Adipocyte (in vitro differentiated cells): ENCODE data around the gene C10orf120.

Source experiments
- DNase-seq: peaks from one replicate; pipeline ENCODE4 v3.0.0-alpha.2; 2015; ENCODE audit warnings: low read depth
- H3K27me3 ChIP-seq: replicated peaks from 2 replicates; pipeline ENCODE4 v1.7.0; 2013; ENCODE audit warnings: mild to moderate bottlenecking, low read length, moderate library complexity; ENCODE audit not compliant: control insufficient read depth, insufficient read depth
- H3K36me3 ChIP-seq: 2 replicates; pipeline ENCODE4 v1.7.0; 2013; ENCODE audit warnings: low read length, mild to moderate bottlenecking, moderate library complexity; ENCODE audit not compliant: control insufficient read depth, insufficient read depth, severe bottlenecking
- H3K4me1 ChIP-seq: 2 replicates; pipeline ENCODE4 v1.7.0; 2013; ENCODE audit warnings: mild to moderate bottlenecking, low read length, moderate library complexity; ENCODE audit not compliant: control insufficient read depth, insufficient read depth
- H3K4me3 ChIP-seq: 2 replicates; pipeline ENCODE4 v1.7.0; 2013; ENCODE audit warnings: mild to moderate bottlenecking, low read length, moderate library complexity
- H3K9ac ChIP-seq: 2 replicates; pipeline ENCODE4 v1.7.0; 2013; ENCODE audit warnings: mild to moderate bottlenecking, low read length, moderate library complexity
- H3K9me3 ChIP-seq: 2 replicates; pipeline ENCODE4 v1.7.0; 2013; ENCODE audit warnings: mild to moderate bottlenecking, low read length, moderate library complexity; ENCODE audit not compliant: control insufficient read depth

The C10orf120 gene

DNA sequence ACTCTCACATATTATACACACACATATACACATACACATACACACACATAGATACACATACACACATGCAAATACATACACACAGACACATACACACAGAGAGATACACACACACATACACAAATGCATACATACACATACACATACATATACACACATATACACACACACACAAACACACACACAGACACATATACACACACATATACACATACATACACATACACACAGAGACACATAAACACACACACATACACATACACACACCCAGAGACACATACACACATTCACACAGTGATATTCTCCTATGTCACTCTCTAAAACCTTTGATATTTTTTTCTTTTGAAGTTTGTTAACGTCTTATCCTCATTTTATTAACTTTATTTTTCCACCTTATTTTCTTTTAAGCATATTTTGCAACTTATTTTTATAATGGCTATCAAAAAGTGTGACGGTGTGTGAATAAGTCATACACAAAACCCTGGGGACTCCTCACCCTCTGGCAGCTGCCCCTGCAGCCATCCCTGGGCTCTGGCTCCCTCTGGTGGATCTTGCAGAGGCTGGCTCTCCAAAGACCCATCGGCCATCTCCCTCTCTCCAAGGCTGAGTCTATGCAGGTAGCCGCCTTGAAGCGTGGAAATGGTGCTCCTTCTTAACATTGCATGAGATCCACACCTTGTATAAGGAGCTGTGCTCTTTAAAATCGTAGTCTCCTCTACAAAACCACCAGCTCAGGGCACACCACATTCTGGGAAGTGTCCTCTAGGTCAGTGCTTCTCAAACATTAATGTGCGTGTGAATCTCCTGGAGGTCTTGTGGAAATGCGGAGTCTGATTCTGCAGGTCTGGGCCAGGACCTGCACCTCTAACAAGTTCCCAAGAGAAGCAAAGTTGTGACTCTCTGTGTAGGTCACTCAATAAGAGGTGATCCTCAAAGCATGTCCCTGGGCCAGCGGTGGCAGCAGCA, 4.1 kb upstream of the C10orf120 start:
- peaks cover 13% of the 10 kb centered on the region for H3K27me3 ChIP-seq
- no peaks in the 10 kb centered on the region for H3K36me3 ChIP-seq
- H3K9me3 ChIP-seq: no peaks in the 10 kb centered on the region
- no peaks in the 10 kb centered on the region for H3K4me1 ChIP-seq
- H3K4me3 ChIP-seq: no peak overlapping the region
- DNase-seq: peak; percentile 67
- no peak overlapping the region for H3K9ac ChIP-seq

DNA sequence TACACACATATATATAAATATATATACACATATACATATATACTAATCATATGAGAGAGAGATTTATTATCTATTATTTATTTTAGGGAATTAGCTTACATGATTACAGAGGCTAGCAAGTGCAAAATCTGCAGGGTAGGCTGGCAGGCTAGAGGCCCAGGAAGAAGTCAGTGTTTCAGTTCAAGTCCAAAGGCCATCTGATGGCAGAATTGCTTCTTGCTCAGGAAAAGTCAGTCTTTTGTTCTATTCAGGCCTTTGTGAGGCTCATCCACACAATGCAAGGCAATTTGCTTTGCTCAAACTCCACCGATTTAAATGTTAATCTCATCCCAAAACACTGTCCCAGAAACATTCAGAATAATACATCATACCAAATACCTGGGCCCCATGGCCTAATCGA, 2.6 kb upstream of the C10orf120 start:
- Histone ChIP-seq H3K4me3 (no peak overlapping the region), H3K36me3 (no peaks in the 10 kb centered on the region), H3K4me1 (no peaks in the 10 kb centered on the region), H3K9me3 (no peaks in the 10 kb centered on the region), H3K9ac (no peak overlapping the region), H3K27me3 (peaks cover 7% of the 10 kb centered on the region)
- DNase-seq: no peak

DNA sequence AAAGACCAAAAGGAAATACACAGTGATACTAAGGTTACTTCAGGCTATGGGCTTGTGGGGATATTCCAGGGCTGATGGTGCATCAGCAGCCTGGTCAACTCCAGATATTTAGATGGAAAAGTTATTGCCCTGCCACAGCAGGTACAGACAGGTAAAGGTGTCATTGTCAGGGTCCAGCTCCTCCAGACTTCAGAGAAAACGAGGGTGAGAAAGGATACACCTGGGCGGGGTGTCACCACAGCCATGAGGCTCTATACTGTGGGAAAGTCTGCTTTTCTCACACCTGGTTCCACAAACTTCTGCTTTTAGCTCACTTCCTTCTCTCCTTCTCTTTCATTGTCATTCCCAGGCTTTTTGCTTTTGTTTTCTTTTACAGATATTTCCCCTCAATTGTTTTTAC, 2.0 kb upstream of the C10orf120 start:
- no peak overlapping the region for H3K4me3 ChIP-seq
- H3K36me3 ChIP-seq: no peaks in the 10 kb centered on the region
- no peak for DNase-seq
- no peak overlapping the region for H3K9ac ChIP-seq
- no peaks in the 10 kb centered on the region for H3K4me1 ChIP-seq
- no peaks in the 10 kb centered on the region for H3K9me3 ChIP-seq
- peaks cover 7% of the 10 kb centered on the region for H3K27me3 ChIP-seq

DNA sequence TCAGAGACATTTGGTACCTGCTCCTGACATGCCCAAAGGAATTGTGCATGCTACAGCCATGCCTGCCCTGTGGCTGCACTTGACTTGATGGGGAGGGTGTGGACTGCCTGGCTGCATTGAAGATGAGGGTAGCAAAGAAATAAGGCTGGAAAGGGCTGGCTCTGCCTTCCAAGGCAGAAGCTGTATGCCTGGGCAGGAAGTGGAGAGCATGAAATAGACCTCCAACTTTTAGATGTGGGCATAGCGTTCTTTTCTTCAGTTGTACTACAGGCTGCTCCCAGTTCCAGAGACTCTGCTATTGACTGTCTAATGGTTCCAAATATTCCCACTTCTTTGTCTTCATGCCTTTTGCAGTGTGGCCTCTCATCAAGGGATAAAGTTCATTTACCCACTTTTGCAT, 3.0 kb downstream of the C10orf120 start:
- Histone ChIP-seq H3K4me3 (no peak overlapping the region), H3K36me3 (no peaks in the 10 kb centered on the region), H3K9me3 (no peaks in the 10 kb centered on the region), H3K27me3 (peaks cover 44% of the 10 kb centered on the region), H3K9ac (no peak overlapping the region), H3K4me1 (no peaks in the 10 kb centered on the region)
- no peak for DNase-seq

DNA sequence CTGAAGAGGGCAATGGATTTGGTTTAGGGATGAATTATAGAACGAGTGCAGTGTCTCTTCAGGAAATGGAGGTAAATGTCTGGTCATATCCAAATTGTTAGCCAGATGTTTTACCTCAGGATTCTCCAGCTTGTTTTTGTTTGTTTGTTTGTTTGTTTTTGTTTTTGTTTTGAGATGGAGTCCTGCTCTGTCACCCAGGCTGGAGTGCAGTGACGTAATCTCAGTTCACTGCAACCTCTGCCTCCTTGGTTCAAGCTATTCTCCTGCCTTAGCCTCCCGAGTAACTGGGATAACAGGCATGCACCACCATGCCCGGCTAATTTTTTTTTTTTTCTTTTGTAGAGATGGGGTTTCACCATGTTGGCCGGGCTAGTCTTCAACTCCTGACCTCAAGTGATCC, 6.9 kb downstream of the C10orf120 start:
- Histone ChIP-seq H3K9ac (no peak overlapping the region), H3K27me3 (peaks cover 50% of the 10 kb centered on the region), H3K4me3 (no peak overlapping the region), H3K9me3 (no peaks in the 10 kb centered on the region), H3K4me1 (peaks cover 11% of the 10 kb centered on the region), H3K36me3 (no peaks in the 10 kb centered on the region)
- DNase-seq: no peak

DNA sequence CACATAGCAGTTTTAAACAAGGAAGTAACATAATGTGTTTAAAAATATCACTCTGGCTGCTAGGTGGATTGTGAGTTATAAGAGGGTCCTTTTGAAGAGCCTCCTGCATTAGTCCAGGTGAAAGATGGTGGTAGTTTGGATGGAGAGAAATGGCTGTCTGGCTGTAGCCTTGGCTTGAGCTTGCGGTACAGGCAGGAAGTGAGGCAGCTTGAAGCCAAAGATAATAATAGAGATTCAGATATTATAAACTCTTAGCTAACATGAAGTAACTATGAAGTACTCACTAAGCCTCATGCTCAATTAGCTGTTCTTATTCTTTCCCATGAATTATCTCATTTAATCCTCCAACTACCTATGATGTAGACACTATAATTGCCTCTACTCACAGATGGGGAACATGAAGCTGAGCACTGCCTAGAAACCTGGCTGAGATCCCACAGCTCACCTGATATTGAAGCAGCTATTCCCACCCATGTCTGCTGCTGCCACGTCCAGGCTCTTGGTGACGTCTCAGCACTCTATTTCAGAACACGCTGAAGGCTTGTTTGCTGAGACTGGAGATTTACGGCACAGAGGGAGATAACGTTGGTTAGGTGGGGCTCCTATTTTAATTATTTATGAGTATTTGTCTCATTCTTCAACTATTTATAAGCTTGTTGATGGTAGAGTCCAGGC, 10.4 kb downstream of the C10orf120 start:
- H3K9ac ChIP-seq: no peak overlapping the region
- no peak for DNase-seq
- H3K4me1 ChIP-seq: peaks cover 11% of the 10 kb centered on the region
- no peaks in the 10 kb centered on the region for H3K36me3 ChIP-seq
- no peaks in the 10 kb centered on the region for H3K9me3 ChIP-seq
- H3K27me3 ChIP-seq: peaks cover 39% of the 10 kb centered on the region
- H3K4me3 ChIP-seq: no peak overlapping the region

DNA sequence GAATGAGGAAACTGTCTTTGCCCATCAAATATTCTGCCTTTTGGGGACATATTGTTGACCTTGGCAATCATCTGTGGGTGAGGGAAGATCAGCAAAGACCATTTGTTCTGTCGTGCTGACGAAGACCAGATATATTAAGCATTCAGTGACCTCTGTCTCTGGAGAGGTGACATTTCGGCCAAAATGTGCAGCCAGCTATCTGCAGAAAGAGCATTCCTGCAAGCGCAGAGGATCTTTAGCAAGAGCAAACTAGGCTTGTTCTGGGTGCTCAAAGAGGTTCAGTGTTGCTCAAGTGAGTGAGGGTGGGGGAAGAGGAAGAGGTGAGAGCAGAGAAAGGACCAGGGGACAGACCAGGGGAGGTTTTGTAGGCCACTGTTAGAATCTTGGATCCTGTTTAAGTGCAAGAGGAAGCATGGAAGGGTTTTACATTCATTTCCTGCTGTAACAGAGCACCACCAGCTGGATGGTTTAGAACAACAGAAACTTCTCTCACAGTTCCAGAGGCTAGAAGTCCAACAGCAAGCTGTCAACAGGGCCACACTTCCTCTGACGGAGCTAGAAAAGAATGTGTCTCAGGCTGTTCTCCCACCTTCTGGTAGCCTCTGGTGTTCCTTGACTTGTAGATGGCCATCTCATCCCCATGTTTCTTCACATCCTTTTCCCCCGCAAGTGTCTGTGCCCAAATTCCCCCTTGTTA, 11.2 kb downstream of the C10orf120 start:
- no peak overlapping the region for H3K9ac ChIP-seq
- DNase-seq: peak; percentile 3

DNA sequence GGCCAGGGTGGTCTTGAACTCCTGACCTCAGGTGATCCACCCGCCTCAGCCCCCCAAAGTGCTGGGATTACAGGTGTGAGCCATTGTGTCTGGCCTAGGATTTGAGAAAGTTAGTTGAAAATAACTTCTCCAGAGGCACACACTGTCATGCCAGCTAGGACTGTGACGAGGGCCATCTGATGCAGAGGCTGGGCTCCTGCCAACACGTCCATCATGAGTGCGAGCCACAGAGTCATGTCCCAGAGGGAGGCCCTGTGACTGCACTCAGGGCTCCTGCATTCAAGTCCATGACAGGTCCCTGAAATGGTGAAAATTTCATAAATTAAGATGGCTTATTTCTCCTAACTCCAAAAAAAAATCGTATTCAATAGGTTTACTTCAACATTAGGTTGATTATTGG, 17.1 kb downstream of the C10orf120 start:
- DNase-seq: no peak
- Histone ChIP-seq H3K9me3 (no peaks in the 10 kb centered on the region), H3K4me1 (no peaks in the 10 kb centered on the region), H3K27me3 (peaks cover 26% of the 10 kb centered on the region), H3K36me3 (no peaks in the 10 kb centered on the region), H3K4me3 (no peak overlapping the region), H3K9ac (no peak overlapping the region)

More for the DNA sequence above, 11.2 kb downstream of the C10orf120 start:
- H3K9me3 ChIP-seq: no peaks in the 10 kb centered on the region
- H3K27me3 ChIP-seq: peaks cover 42% of the 10 kb centered on the region
- no peaks in the 10 kb centered on the region for H3K36me3 ChIP-seq
- H3K4me3 ChIP-seq: no peak overlapping the region
- H3K4me1 ChIP-seq: peaks cover 11% of the 10 kb centered on the region

DNA sequence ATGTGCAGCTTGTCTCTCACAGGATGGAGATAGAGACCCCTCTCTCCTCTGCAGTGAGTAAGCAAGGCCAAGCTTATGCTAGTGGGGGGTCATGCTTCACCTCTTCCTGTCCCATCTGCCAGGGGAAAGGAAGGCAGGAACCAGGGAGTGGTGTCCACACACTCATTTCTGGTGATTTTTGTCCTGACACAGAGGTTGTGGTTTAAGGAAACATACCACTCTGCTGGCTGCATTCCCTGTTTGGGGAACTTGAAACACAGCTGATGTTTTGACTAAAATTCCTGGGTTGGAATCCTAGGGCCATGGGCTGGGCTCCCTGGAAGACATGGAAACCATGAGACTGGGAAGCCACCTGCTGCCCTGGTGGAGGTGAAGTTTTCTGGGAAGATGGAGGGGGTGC, 21.4 kb downstream of the C10orf120 start:
- H3K9me3 ChIP-seq: no peaks in the 10 kb centered on the region
- H3K36me3 ChIP-seq: no peaks in the 10 kb centered on the region
- H3K4me1 ChIP-seq: no peaks in the 10 kb centered on the region
- peaks cover 31% of the 10 kb centered on the region for H3K27me3 ChIP-seq
- DNase-seq: no peak
- no peak overlapping the region for H3K9ac ChIP-seq
- H3K4me3 ChIP-seq: no peak overlapping the region

DNA sequence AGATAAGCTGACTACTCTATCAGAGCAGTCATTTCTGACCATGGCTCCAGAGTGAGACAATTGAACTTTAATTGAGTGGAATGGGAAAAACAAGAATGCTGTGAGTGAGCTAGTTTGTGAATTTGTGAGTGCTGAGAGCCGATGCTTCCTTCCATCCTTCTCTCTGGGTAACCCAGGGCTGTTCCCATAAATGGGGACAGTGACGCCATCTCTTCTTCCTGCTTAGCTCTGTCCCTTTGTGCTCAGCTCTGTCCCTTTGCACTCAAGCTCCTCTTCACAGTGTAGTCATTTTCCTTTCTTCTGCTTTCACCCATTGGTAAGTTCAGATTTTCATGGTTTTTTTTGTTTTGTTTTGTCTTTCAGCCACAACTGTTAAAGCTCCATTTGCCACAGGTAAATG, 24.4 kb downstream of the C10orf120 start:
- H3K9ac ChIP-seq: no peak overlapping the region
- H3K36me3 ChIP-seq: no peaks in the 10 kb centered on the region
- no peak overlapping the region for H3K4me3 ChIP-seq
- no peaks in the 10 kb centered on the region for H3K4me1 ChIP-seq
- DNase-seq: no peak
- H3K9me3 ChIP-seq: no peaks in the 10 kb centered on the region
- peaks cover 41% of the 10 kb centered on the region for H3K27me3 ChIP-seq

DNA sequence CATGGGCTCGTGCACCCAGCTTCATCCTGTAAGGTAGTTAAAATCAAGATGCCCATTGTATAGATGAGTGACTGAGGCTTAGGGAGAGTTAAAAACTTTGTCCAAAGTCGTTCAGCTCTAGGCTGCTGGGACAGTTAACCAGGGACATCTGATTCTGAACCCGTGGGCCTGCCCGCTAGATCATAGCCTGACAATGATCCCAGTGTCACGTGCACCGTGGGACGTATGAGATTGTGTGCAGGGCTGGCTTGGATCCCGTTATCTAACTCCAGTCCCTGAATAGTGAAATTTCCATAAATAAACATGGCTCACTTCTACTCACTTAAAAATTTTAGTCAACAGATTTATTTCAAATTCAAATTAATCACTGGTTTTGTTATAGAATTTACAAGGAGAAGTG, 24.9 kb downstream of the C10orf120 start:
- no peaks in the 10 kb centered on the region for H3K9me3 ChIP-seq
- no peak overlapping the region for H3K4me3 ChIP-seq
- no peaks in the 10 kb centered on the region for H3K36me3 ChIP-seq
- DNase-seq: no peak
- no peaks in the 10 kb centered on the region for H3K4me1 ChIP-seq
- no peak overlapping the region for H3K9ac ChIP-seq
- peaks cover 45% of the 10 kb centered on the region for H3K27me3 ChIP-seq
